OCI-LY1 (cell line): Measurements from ENCODE around the gene VPS35.

Experiments
- H2AFZ ChIP-seq: fragments of 200-600 bp; sonication (generic), shearing (Covaris generic); 2 replicates; pipeline ENCODE4 v1.6.0; 2014; ENCODE audit warnings: antibody characterized with exemption, mild to moderate bottlenecking, low read length
- H3F3A ChIP-seq: fragments of 200-600 bp; sonication (generic), shearing (Covaris generic); 2 replicates; pipeline ENCODE4 v1.6.0; 2014; ENCODE audit warnings: mild to moderate bottlenecking, antibody characterized with exemption, low read length, moderate library complexity; ENCODE audit not compliant: insufficient read depth
- H3K27ac ChIP-seq: fragments of 200-600 bp; sonication (generic); 2 replicates; pipeline ENCODE4 v1.5.1; 2014; ENCODE audit warnings: low read length, mixed run types, mild to moderate bottlenecking, low read depth; ENCODE audit not compliant: poor library complexity, severe bottlenecking
- H3K27me3 ChIP-seq: fragments of 200-600 bp; sonication (generic); 2 replicates; pipeline ENCODE4 v1.6.0; 2014; ENCODE audit warnings: antibody characterized with exemption, mild to moderate bottlenecking, low read length, moderate library complexity; ENCODE audit not compliant: insufficient read depth
- H3K36me3 ChIP-seq: fragments of 200-600 bp; sonication (generic); 2 replicates; pipeline ENCODE4 v1.6.1; 2014; ENCODE audit warnings: mild to moderate bottlenecking, antibody characterized with exemption, low read length, moderate library complexity, mixed read lengths; ENCODE audit not compliant: insufficient read depth
- H3K4me1 ChIP-seq: fragments of 200-600 bp; sonication (generic); 2 replicates; pipeline ENCODE4 v1.5.1; 2014; ENCODE audit warnings: mild to moderate bottlenecking, low read length, moderate library complexity; ENCODE audit not compliant: insufficient read depth, severe bottlenecking
- H3K4me2 ChIP-seq: fragments of 200-600 bp; sonication (generic), shearing (Covaris generic); 2 replicates; pipeline ENCODE4 v1.6.1; 2014; ENCODE audit warnings: low read length
- H3K4me3 ChIP-seq: fragments of 200-600 bp; sonication (generic); 2 replicates; pipeline ENCODE4 v1.5.1; 2014; ENCODE audit warnings: low read length, low read depth, mild to moderate bottlenecking, mixed read lengths; ENCODE audit not compliant: poor library complexity, severe bottlenecking
- H3K79me2 ChIP-seq: fragments of 200-600 bp; shearing (Covaris generic); 2 replicates; pipeline ENCODE4 v1.6.1; 2016; ENCODE audit warnings: mixed run types, low read length, mixed read lengths; ENCODE audit not compliant: insufficient read depth
- H3K9ac ChIP-seq: fragments of 200-600 bp; sonication (generic), shearing (Covaris generic); 2 replicates; pipeline ENCODE4 v1.6.1; 2014; ENCODE audit warnings: mild to moderate bottlenecking, low read length, mixed read lengths
- H3K9me2 ChIP-seq: fragments of 200-600 bp; sonication (generic), shearing (Covaris generic); 2 replicates; pipeline ENCODE4 v1.6.1; 2014; ENCODE audit warnings: low read depth, mild to moderate bottlenecking, low read length, mixed read lengths
- H3K9me3 ChIP-seq: fragments of 200-600 bp; shearing (Covaris generic); 2 replicates; pipeline ENCODE4 v1.6.1; 2014; ENCODE audit warnings: low read length, mixed read lengths
- H4K20me1 ChIP-seq: fragments of 200-600 bp; sonication (generic), shearing (Covaris generic); 2 replicates; pipeline ENCODE4 v1.6.0; 2016; ENCODE audit warnings: mild to moderate bottlenecking, low read length; ENCODE audit not compliant: insufficient read depth
- CTCF ChIP-seq: fragments of 200-600 bp; sonication (generic), shearing (Covaris generic); IDR thresholded peaks from 2 replicates; pipeline ENCODE4 v1.5.1; 2017; ENCODE audit warnings: mild to moderate bottlenecking, antibody characterized with exemption, low read length, moderate library complexity, mixed read lengths
- EZH2 ChIP-seq: fragments of 200-600 bp; sonication (generic), shearing (Covaris generic); IDR thresholded peaks from 2 replicates; pipeline ENCODE4 v1.8.0; 2017; ENCODE audit warnings: borderline replicate concordance, mixed run types, mild to moderate bottlenecking, antibody characterized with exemption, low read length, moderate library complexity, mixed read lengths

Gene VPS35

GRCh38 chr16:46711106-46712058, 22.4 kb upstream of the VPS35 start:
- no peak overlapping the region for H2AFZ ChIP-seq
- H3F3A ChIP-seq: no peaks in the 10 kb centered on the region
- H3K36me3 ChIP-seq: no peaks in the 10 kb centered on the region
- no peaks in the 10 kb centered on the region for H3K79me2 ChIP-seq
- no peak overlapping the region for H3K4me3 ChIP-seq
- no peak overlapping the region for H3K9ac ChIP-seq
- H3K27ac ChIP-seq: no peak overlapping the region
- no peaks in the 10 kb centered on the region for H3K27me3 ChIP-seq
- no peaks in the 10 kb centered on the region for H3K9me2 ChIP-seq
- H4K20me1 ChIP-seq: no peaks in the 10 kb centered on the region
- H3K4me1 ChIP-seq: peaks cover 31% of the 10 kb centered on the region
- H3K9me3 ChIP-seq: no peaks in the 10 kb centered on the region
- H3K4me2 ChIP-seq: no peak overlapping the region
- no peak for TF ChIP-seq EZH2
- TF ChIP-seq CTCF: no peak

- Histone ChIP-seq H3K4me3 (no peak overlapping the region), H3K27ac (no peak overlapping the region), H3K4me1 (peaks cover 20% of the 10 kb centered on the region), H4K20me1 (no peaks in the 10 kb centered on the region), H3F3A (no peaks in the 10 kb centered on the region), H3K9ac (no peak overlapping the region), H3K27me3 (no peaks in the 10 kb centered on the region), H3K79me2 (no peaks in the 10 kb centered on the region), H3K4me2 (no peak overlapping the region), H3K9me2 (no peaks in the 10 kb centered on the region), H3K9me3 (no peaks in the 10 kb centered on the region), H2AFZ (no peak overlapping the region), H3K36me3 (no peaks in the 10 kb centered on the region)
- TF ChIP-seq CTCF: no peak
- no peak for TF ChIP-seq EZH2
Measured at GRCh38 chr16:46709469-46710005, 20.6 kb upstream of the VPS35 start.

GRCh38 chr16:46706642-46707041, 17.7 kb upstream of the VPS35 start:
- no peaks in the 10 kb centered on the region for H3K9me3 ChIP-seq
- no peak for TF ChIP-seq CTCF
- TF ChIP-seq EZH2: no peak
- no peaks in the 10 kb centered on the region for H3K4me1 ChIP-seq
- no peak overlapping the region for H3K4me2 ChIP-seq
- no peaks in the 10 kb centered on the region for H4K20me1 ChIP-seq
- no peak overlapping the region for H3K4me3 ChIP-seq
- H3K79me2 ChIP-seq: no peaks in the 10 kb centered on the region
- H3K9ac ChIP-seq: no peak overlapping the region
- H3K36me3 ChIP-seq: no peaks in the 10 kb centered on the region
- H3K27ac ChIP-seq: peak overlapping the region; percentile 31
- H3K9me2 ChIP-seq: no peaks in the 10 kb centered on the region
- H2AFZ ChIP-seq: no peak overlapping the region
- H3F3A ChIP-seq: no peaks in the 10 kb centered on the region
- H3K27me3 ChIP-seq: no peaks in the 10 kb centered on the region
